OCI-LY7 (cell line): ENCODE data around the gene CLMP.

Source experiments
- EZH2phosphoT487 ChIP-seq: fragments of 200-600 bp; sonication (generic); IDR thresholded peaks from 2 replicates; pipeline ENCODE4 v1.6.1; 2018; ENCODE audit warnings: low read depth, borderline replicate concordance, mild to moderate bottlenecking, mixed run types, antibody characterized with exemption, low read length, moderate library complexity, mixed read lengths
- TF ChIP-seq, protein P1 (sequence below): fragments of 200-600 bp; sonication (generic); conservative IDR thresholded peaks from 2 replicates; pipeline ENCODE4 v1.5.1; 2014; ENCODE audit warnings: mild to moderate bottlenecking, antibody characterized with exemption, low read length, moderate library complexity, mixed read lengths

DNA sequence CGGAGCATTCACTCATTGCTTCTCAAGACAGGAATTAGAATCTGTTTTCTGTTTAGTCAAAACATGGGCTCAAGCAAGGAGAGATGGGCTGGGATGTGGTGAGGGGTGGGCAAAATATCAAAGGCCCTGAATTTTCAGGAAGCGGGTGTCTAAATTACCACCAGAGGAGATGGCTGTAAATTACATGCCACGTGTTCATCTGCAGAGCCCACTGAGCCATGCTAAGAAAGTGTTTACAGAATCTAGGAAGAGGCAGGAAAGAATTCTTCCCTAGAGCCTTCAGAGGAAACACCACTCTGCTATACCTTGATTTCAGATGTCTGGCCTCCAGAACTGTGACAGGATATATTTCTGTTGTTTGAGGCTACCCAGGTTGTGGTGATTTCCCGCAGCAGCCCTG is 46.1 kb downstream of the CLMP start:
- TF ChIP-seq, protein P1, sequence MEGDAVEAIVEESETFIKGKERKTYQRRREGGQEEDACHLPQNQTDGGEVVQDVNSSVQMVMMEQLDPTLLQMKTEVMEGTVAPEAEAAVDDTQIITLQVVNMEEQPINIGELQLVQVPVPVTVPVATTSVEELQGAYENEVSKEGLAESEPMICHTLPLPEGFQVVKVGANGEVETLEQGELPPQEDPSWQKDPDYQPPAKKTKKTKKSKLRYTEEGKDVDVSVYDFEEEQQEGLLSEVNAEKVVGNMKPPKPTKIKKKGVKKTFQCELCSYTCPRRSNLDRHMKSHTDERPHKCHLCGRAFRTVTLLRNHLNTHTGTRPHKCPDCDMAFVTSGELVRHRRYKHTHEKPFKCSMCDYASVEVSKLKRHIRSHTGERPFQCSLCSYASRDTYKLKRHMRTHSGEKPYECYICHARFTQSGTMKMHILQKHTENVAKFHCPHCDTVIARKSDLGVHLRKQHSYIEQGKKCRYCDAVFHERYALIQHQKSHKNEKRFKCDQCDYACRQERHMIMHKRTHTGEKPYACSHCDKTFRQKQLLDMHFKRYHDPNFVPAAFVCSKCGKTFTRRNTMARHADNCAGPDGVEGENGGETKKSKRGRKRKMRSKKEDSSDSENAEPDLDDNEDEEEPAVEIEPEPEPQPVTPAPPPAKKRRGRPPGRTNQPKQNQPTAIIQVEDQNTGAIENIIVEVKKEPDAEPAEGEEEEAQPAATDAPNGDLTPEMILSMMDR, result no peak
- TF ChIP-seq EZH2phosphoT487, result no peak
